Measurements from ENCODE around the gene TCIRG1. TPM values are rescaled to one million over a fixed set of nuclear protein-coding genes. Genes with fewer than 3 reads are reported as not detected.
A peak's percentile ranks its signal among the peaks of the same experiment; 100 is the strongest.

TCIRG1 gene
- polyA plus RNA-seq, 1 donor: 83.1 TPM

DNA sequence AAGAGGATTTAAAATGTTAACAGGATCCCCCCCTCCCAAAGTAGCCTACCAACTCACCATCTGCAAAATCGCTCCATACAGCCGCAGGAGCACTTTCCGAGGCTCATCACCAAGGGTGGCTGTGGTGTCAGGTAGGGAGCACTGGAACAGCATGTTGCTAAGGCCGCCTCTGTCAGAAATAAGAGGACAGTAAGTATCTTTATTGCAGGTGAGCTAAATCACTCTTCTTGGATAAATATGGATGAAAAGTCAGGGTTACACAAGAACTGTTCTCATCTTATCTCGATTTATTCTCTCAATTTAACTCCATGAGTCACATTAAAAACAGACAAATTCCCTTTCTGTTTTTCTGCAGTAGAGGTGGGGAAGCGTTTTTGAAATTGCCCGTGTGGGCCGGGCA, 58.1 kb downstream of the TCIRG1 start:
- 40% methylated on average over 1 of the region's 8 CpGs for WGBS (ENCODE audit: insufficient coverage, low lambda C conversion rate)
- Histone ChIP-seq H3K27me3 (ENCODE audit: control insufficient read depth, insufficient read depth, low read length) (no peaks in the 10 kb centered on the region), H3K9me3 (ENCODE audit: control insufficient read depth, low read depth, low read length) (no peaks in the 10 kb centered on the region), H3K36me3 (ENCODE audit: control insufficient read depth, insufficient read depth, low read length) (peaks cover 10% of the 10 kb centered on the region), H3K4me1 (ENCODE audit: control insufficient read depth, insufficient read depth, low read length) (peaks cover 15% of the 10 kb centered on the region), H3K27ac (ENCODE audit: low read length) (no peak overlapping the region), H3K4me3 (ENCODE audit: low read length) (no peak overlapping the region)
- no peak for DNase-seq

DNA sequence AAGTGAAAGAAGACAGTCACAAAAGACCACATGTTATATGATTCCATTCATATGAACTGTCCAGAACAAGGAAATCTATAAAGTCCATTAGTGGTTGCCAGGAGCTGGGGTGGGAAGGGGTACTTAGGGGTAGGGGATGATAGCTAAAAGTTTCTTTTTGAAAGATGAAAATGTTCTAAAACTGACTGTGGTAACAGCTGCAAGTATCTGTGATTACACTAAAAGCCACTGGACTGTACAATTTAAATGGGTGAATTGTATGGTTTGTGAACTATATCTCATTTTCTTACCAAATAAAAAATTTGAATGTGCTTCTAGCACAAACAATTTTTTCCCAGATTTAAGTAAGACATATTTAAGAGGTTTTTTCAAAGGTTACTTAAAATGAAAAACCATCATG, 60.2 kb downstream of the TCIRG1 start:
- Histone ChIP-seq H3K27me3 (ENCODE audit: control insufficient read depth, insufficient read depth, low read length) (no peaks in the 10 kb centered on the region), H3K9me3 (ENCODE audit: control insufficient read depth, low read depth, low read length) (no peaks in the 10 kb centered on the region), H3K4me1 (ENCODE audit: control insufficient read depth, insufficient read depth, low read length) (peaks cover 17% of the 10 kb centered on the region), H3K27ac (ENCODE audit: low read length) (peak overlapping the region; percentile 63), H3K36me3 (ENCODE audit: control insufficient read depth, insufficient read depth, low read length) (peaks cover 10% of the 10 kb centered on the region), H3K4me3 (ENCODE audit: low read length) (no peak overlapping the region)
- DNase-seq: no peak

DNA sequence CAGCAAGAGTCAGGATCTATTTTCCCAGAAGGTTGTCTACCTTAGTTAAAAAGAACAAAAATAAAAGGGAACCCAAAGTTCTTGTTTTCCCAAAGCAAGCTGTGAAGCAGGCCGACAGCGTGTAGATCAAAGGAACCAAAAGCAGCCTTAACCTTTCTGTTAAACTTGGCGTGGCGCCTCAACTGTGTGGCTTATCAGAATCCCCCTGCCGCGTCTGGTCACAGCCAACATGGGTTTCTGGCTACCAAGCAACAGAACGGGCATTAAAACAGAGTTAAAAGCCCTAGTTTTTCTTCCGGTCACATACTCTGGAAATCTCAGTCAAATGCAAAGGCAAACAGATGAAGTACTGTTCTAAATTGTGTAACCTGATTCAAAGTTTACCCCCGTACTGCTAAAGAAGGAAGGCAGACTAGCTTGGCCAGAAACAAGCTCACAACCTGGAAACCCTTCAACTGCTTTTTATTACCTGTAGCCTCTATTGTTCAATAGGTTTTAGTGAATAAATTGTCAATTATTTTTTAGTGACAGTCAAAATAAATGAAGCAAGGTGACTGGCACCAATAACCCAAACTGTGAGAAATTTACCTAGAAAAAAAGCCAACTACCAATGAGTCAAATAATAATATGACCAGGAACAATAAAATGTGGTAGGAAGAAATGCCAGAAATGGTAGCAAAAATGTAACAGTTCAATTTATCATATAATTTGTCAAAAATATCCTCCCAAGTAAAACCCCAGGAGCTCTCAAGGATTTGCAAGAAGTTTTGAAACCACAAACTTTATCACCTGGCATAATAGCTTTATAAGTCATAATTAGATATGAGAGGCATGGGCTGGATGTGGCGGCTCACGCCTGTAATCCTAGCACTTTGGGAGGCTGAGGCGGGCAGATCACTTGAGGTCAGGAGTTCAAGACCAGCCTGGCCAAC, 60.9 kb downstream of the TCIRG1 start:
- peak in 1 of 2 donors; percentile 69 for DNase-seq
- no peaks in the 10 kb centered on the region for H3K27me3 ChIP-seq (ENCODE audit: control insufficient read depth, insufficient read depth, low read length)
- WGBS (ENCODE audit: insufficient coverage, low lambda C conversion rate): no CpG with 5 or more reads among the region's 12 CpGs
- H3K27ac ChIP-seq (ENCODE audit: low read length): peak overlapping the region; percentile 63
- H3K4me1 ChIP-seq (ENCODE audit: control insufficient read depth, insufficient read depth, low read length): peaks cover 22% of the 10 kb centered on the region
- H3K4me3 ChIP-seq (ENCODE audit: low read length): no peak overlapping the region
- peaks cover 4% of the 10 kb centered on the region for H3K36me3 ChIP-seq (ENCODE audit: control insufficient read depth, insufficient read depth, low read length)
- no peaks in the 10 kb centered on the region for H3K9me3 ChIP-seq (ENCODE audit: control insufficient read depth, low read depth, low read length)

Other genes with a start within 250 kb of the TCIRG1 start
- 20.1 TPM for gene UNC93B1, start 34.9 kb upstream of the TCIRG1 start, polyA plus RNA-seq
- 21.1 TPM for gene ALDH3B1, start 28.7 kb upstream of the TCIRG1 start, polyA plus RNA-seq
- 83.7 TPM for gene NDUFS8, start 8.3 kb upstream of the TCIRG1 start, polyA plus RNA-seq
- 129 TPM for gene CHKA, start 82.4 kb downstream of the TCIRG1 start, polyA plus RNA-seq
- gene KMT5B, start 174.3 kb downstream of the TCIRG1 start, polyA plus RNA-seq: 52.9 TPM
- gene C11orf24, start 232.9 kb downstream of the TCIRG1 start, polyA plus RNA-seq: 74.5 TPM